H1 (cell line): Measurements from ENCODE around the gene CRTC2. TPM values are rescaled to one million over a fixed set of nuclear protein-coding genes. Genes with fewer than 3 reads are reported as not detected.

Experiments used
- CTCF ChIA-PET: fragments of 300-600 bp; sonication (Branson Sonifier 250); formaldehyde crosslinking; loops from one replicate; lab custom pipeline; 2021; ENCODE audit not compliant: partially characterized antibody; lab: Charles Lee
- POLR2A ChIA-PET: fragments of 300-600 bp; sonication (Branson Sonifier 250); formaldehyde crosslinking; loops from one replicate; lab custom pipeline; 2021; ENCODE audit warnings: inconsistent platforms; ENCODE audit not compliant: partially characterized antibody; lab: Charles Lee
- DNase-seq, 2 experiments: peaks; one replicate each; pipeline versions ENCODE4 v3.0.0 to v3.0.0-alpha.2; 2010 to 2022; ENCODE audit warnings: low spot score in 2 of 2, low read depth in 1 of 2, mixed read lengths in 1 of 2
- FAIRE-seq: peaks from 2 replicates; lab custom pipeline; 2011; peaks lifted over from hg19 to GRCh38; lab: Jason Lieb, UNC
- H2AFZ ChIP-seq: 2 replicates; pipeline ENCODE4 v1.8.1; 2012; ENCODE audit warnings: low read length, inconsistent platforms
- H2AK5ac ChIP-seq: 2 replicates; pipeline ENCODE4 v1.6.1; 2013; ENCODE audit warnings: low read depth, low read length
- H2BK120ac ChIP-seq: replicated peaks from 2 replicates; pipeline ENCODE3; 2013; ENCODE audit warnings: low read depth, low read length, inconsistent platforms
- H2BK12ac ChIP-seq: 2 replicates; pipeline ENCODE4 v1.6.1; 2013; ENCODE audit warnings: low read depth, low read length
- H2BK15ac ChIP-seq: 2 replicates; pipeline ENCODE4 v1.6.1; 2013; ENCODE audit warnings: low read length
- H2BK20ac ChIP-seq: 2 replicates; pipeline ENCODE4 v1.6.1; 2013; ENCODE audit warnings: low read length
- H2BK5ac ChIP-seq: 2 replicates; pipeline ENCODE4 v1.6.1; 2013; ENCODE audit warnings: low read depth, low read length
- H3K14ac ChIP-seq: 2 replicates; pipeline ENCODE4 v1.6.1; 2013; ENCODE audit warnings: inconsistent platforms; ENCODE audit not compliant: insufficient read length
- H3K18ac ChIP-seq: 2 replicates; pipeline ENCODE4 v1.6.1; 2013; ENCODE audit warnings: low read length; ENCODE audit errors: extremely low read depth
- H3K23ac ChIP-seq: 2 replicates; pipeline ENCODE4 v1.6.1; 2013; ENCODE audit warnings: inconsistent platforms; ENCODE audit not compliant: insufficient read length
- H3K23me2 ChIP-seq: 2 replicates; pipeline ENCODE4 v1.6.1; 2013; ENCODE audit warnings: low read depth, low read length
- H3K27ac ChIP-seq: 2 replicates; pipeline ENCODE4 v1.6.1; 2011; ENCODE audit warnings: low read depth, low read length, inconsistent platforms
- H3K27me3 ChIP-seq, 4 experiments: replicated peaks in 1 of 4; 1 replicate in 1 of 4; 2 replicates in 3 of 4; pipeline versions ENCODE4 v1.6.1 to v1.8.1; 2011 to 2013; ENCODE audit warnings: low read length in 3 of 4, mild to moderate bottlenecking in 3 of 4, inconsistent platforms in 2 of 4, mixed read lengths in 2 of 4, moderate library complexity in 1 of 4; ENCODE audit not compliant: control insufficient read depth in 3 of 4, insufficient read depth in 3 of 4; ENCODE audit errors: extremely low read depth in 1 of 4
- H3K36me3 ChIP-seq, 4 experiments: 2 replicates each; pipeline versions ENCODE4 v1.6.1 to v1.8.1; 2011 to 2013; ENCODE audit warnings: mild to moderate bottlenecking in 4 of 4, low read length in 3 of 4, moderate library complexity in 2 of 4, control low read depth in 1 of 4, inconsistent platforms in 1 of 4; ENCODE audit not compliant: insufficient read depth in 4 of 4, control insufficient read depth in 2 of 4
- H3K4ac ChIP-seq: replicated peaks from 2 replicates; pipeline ENCODE3; 2013; ENCODE audit warnings: low read length, low read depth, mixed read lengths, inconsistent platforms; ENCODE audit not compliant: insufficient read length
- H3K4me1 ChIP-seq, 4 experiments: replicated peaks in 1 of 4; 1 replicate in 1 of 4; 2 replicates in 3 of 4; pipeline versions ENCODE4 v1.6.1 to v1.8.1; 2011 to 2013; ENCODE audit warnings: low read length in 3 of 4, inconsistent platforms in 2 of 4, mixed read lengths in 1 of 4; ENCODE audit not compliant: insufficient read depth in 4 of 4, control insufficient read depth in 3 of 4
- H3K4me2 ChIP-seq, 2 experiments: 2 replicates each; pipeline versions ENCODE4 v1.6.1 to v1.8.1; 2011 to 2013; ENCODE audit warnings: low read depth in 2 of 2, low read length in 2 of 2, control low read depth in 1 of 2, inconsistent platforms in 1 of 2, mild to moderate bottlenecking in 1 of 2; ENCODE audit not compliant: insufficient read depth in 1 of 2
- H3K4me3 ChIP-seq, 4 experiments: fragments of 200-600, 300-600 bp in 1 of 4; sonication (generic), shearing (Covaris generic), sonication (Bioruptor Twin) in 1 of 4; 2 replicates each; pipeline versions ENCODE4 v1.5.1 to v1.8.1; 2011 to 2016; ENCODE audit warnings: low read length in 4 of 4, low read depth in 3 of 4, control low read depth in 2 of 4, inconsistent platforms in 2 of 4, mild to moderate bottlenecking in 2 of 4, mixed read lengths in 1 of 4, moderate library complexity in 1 of 4; ENCODE audit not compliant: insufficient read depth in 2 of 4; ENCODE audit errors: extremely low read depth in 1 of 4
- H3K56ac ChIP-seq: replicated peaks from 2 replicates; pipeline ENCODE3; 2013; ENCODE audit warnings: low read depth, mild to moderate bottlenecking, mixed read lengths, low read length, inconsistent platforms; ENCODE audit not compliant: insufficient read length
- H3K79me1 ChIP-seq: 2 replicates; pipeline ENCODE4 v1.6.1; 2013; ENCODE audit warnings: low read depth, low read length, control low read depth
- H3K79me2 ChIP-seq, 2 experiments: 2 replicates each; pipeline versions ENCODE4 v1.6.1 to v1.8.1; 2012 to 2013; ENCODE audit warnings: low read length in 2 of 2, mild to moderate bottlenecking in 2 of 2, inconsistent platforms in 1 of 2; ENCODE audit not compliant: insufficient read depth in 2 of 2, control insufficient read depth in 1 of 2
- H3K9ac ChIP-seq, 4 experiments: replicated peaks in 1 of 4; 1 replicate in 1 of 4; 2 replicates in 3 of 4; pipeline versions ENCODE4 v1.6.1 to v1.8.1; 2011 to 2013; ENCODE audit warnings: low read depth in 3 of 4, low read length in 3 of 4, control low read depth in 2 of 4, mild to moderate bottlenecking in 2 of 4, moderate library complexity in 2 of 4, inconsistent platforms in 1 of 4; ENCODE audit errors: extremely low read depth in 1 of 4
- H3K9me3 ChIP-seq, 2 experiments: 2 replicates each; pipeline versions ENCODE4 v1.6.1 to v1.8.1; 2012 to 2013; ENCODE audit warnings: mild to moderate bottlenecking in 2 of 2, moderate library complexity in 2 of 2, control low read depth in 1 of 2, inconsistent platforms in 1 of 2, low read depth in 1 of 2, low read length in 1 of 2, mixed read lengths in 1 of 2; ENCODE audit not compliant: insufficient read depth in 2 of 2
- H4K20me1 ChIP-seq, 2 experiments: replicated peaks in 1 of 2; 2 replicates each; pipeline versions ENCODE3 to v1.8.1; 2011 to 2013; ENCODE audit warnings: inconsistent platforms in 2 of 2, low read length in 2 of 2, mild to moderate bottlenecking in 1 of 2; ENCODE audit not compliant: insufficient read depth in 2 of 2, control insufficient read depth in 1 of 2
- H4K5ac ChIP-seq: 2 replicates; pipeline ENCODE4 v1.6.1; 2013; ENCODE audit warnings: low read length, low read depth, mixed read lengths, inconsistent platforms; ENCODE audit not compliant: insufficient read length
- H4K8ac ChIP-seq: 2 replicates; pipeline ENCODE4 v1.8.0; 2013; ENCODE audit warnings: mild to moderate bottlenecking, moderate library complexity, low read length, inconsistent platforms; ENCODE audit not compliant: insufficient read depth; ENCODE audit errors: extremely low read depth
- H4K91ac ChIP-seq: replicated peaks from 2 replicates; pipeline ENCODE3; 2013; ENCODE audit warnings: low read length, mixed read lengths, inconsistent platforms; ENCODE audit not compliant: insufficient read length
- ASH2L ChIP-seq: fragments of 200-600, 300-600 bp; sonication (generic); IDR thresholded peaks from one replicate; pipeline ENCODE4 v1.7.1; 2017; ENCODE audit warnings: low read length
- CBX5 ChIP-seq: fragments of 300-800, 300-1000 bp; sonication (generic); IDR thresholded peaks from 2 replicates; pipeline ENCODE4 v1.7.1; 2016; ENCODE audit warnings: antibody characterized with exemption, low read length, low read depth
- CHD2 ChIP-seq: IDR thresholded peaks from 2 replicates; pipeline ENCODE4 v1.6.1; 2012; ENCODE audit warnings: low read length, improper control_type of control experiment
- PHF8 ChIP-seq: fragments of 200-600 bp; sonication (generic); conservative IDR thresholded peaks from 2 replicates; pipeline ENCODE4 v1.7.1; 2012; ENCODE audit warnings: low read depth, mild to moderate bottlenecking, inconsistent platforms, low read length, moderate library complexity
- RBBP5 ChIP-seq: IDR thresholded peaks from 2 replicates; pipeline ENCODE4 v1.7.1; 2012; ENCODE audit warnings: low read depth, mild to moderate bottlenecking, inconsistent platforms, low read length, moderate library complexity, borderline replicate concordance
- SP2 ChIP-seq: IDR thresholded peaks from 2 replicates; pipeline ENCODE4 v1.6.1; 2012; ENCODE audit warnings: mild to moderate bottlenecking, low read length, inconsistent platforms
- TAF1 ChIP-seq: IDR thresholded peaks from 2 replicates; pipeline ENCODE4 v1.6.1; 2011; ENCODE audit warnings: mild to moderate bottlenecking, low read depth, low read length
- ZNF274 ChIP-seq: IDR thresholded peaks from 2 replicates; pipeline ENCODE4 v1.7.0; 2012; ENCODE audit warnings: low read length, borderline replicate concordance; ENCODE audit errors: extremely low read depth
- WGBS, 2 experiments: shearing (Covaris generic) in 1 of 2; methylation state at CpG; one replicate each; pipeline versions ENCODE4 v1.1.6 to v1.1.7; 2013 to 2015; ENCODE audit warnings: low lambda C conversion rate in 2 of 2, mixed read lengths in 2 of 2, inconsistent platforms in 1 of 2, low coverage in 1 of 2, missing lambda C conversion rate in 1 of 2; ENCODE audit not compliant: insufficient replicate concordance in 2 of 2, insufficient coverage in 1 of 2, insufficient read length in 1 of 2; ENCODE audit errors: extremely low coverage in 1 of 2, missing lambda C conversion rate in 1 of 2; 5-methylcytosine and 5-hydroxymethylcytosine counted together
- polyA plus RNA-seq, 7 experiments: library from polyadenylated mRNA; depleted of rRNA in 3 of 7; stranded (reverse) in 5 of 7; unstranded in 2 of 7; fragments of >200 nt in 5 of 7; fragments of 200-250 nt in 2 of 7; gene quantifications; 1 replicate in 5 of 7; 2 replicates in 1 of 7; 4 replicates in 1 of 7; pipeline versions ENCODE4 v1.2.1 to v1.2.3, GENCODE V29; 2011 to 2013; ENCODE audit warnings: missing spikeins in 2 of 7, mixed read lengths in 2 of 7
- total RNA-seq: library from RNA; stranded (reverse); fragmentation: NEBNext Ultra II Directional; extraction: Animal tissue kit (Norgen Biotek cat#: 25700); gene quantifications from 2 replicates; pipeline ENCODE4 v1.2.1, GENCODE V29; 2021

Gene CRTC2
- total and polyA plus RNA-seq, 2 of the 8 experiments (the other 6 are each of a cell fraction or from before 2014, with no cell fraction given), result 28.6 to 34.3 TPM

GRCh38 chr1:153906396-153906795 is 52.0 kb downstream of the CRTC2 start:
- Histone ChIP-seq H2BK15ac (no peak overlapping the region), H3K23me2 (no peaks in the 10 kb centered on the region), H4K5ac (no peak overlapping the region), H4K20me1 (peaks cover 1 to 6% of the 10 kb centered on the region in 2 experiments), H3K4me2 (no peak overlapping the region), H3K18ac (no peak overlapping the region), H3K79me2 (peaks cover 0 to 94% of the 10 kb centered on the region in 2 experiments; a peak in 2 of 4 replicates), H2BK12ac (no peak overlapping the region), H3K4ac (no peak overlapping the region), H2BK120ac (no peak overlapping the region), H3K36me3 (peaks cover 0 to 6% (median 0%) of the 10 kb centered on the region in 4 experiments; a peak in 1 of 8 replicates), H3K14ac (no peak overlapping the region), H3K23ac (no peak overlapping the region), H3K9ac (no peak overlapping the region), H2BK5ac (no peak overlapping the region), H2AFZ (no peak overlapping the region), H4K8ac (no peak overlapping the region), H3K27ac (no peak overlapping the region), H3K79me1 (no peaks in the 10 kb centered on the region; the same call in 1 of the 2 replicates), H3K4me3 (no peak overlapping the region), H3K4me1 (no peaks in the 10 kb centered on the region), H4K91ac (no peak overlapping the region), H3K56ac (no peak overlapping the region), H2BK20ac (no peak overlapping the region), H2AK5ac (no peak overlapping the region), H3K27me3 (no peaks in the 10 kb centered on the region), H3K9me3 (no peaks in the 10 kb centered on the region)
- CTCF ChIA-PET, result no interaction called here
- 100% methylated on average over 1 of the region's 1 CpG; no CpG with 5 or more reads in 1 of the 2 experiments for WGBS, 2 experiments
- DNase-seq (no peak), FAIRE-seq (no peak)
- POLR2A ChIA-PET, result no interaction called here
- no peak for TF ChIP-seq PHF8
- no peak for TF ChIP-seq RBBP5
- no peak for TF ChIP-seq TAF1
- no peak for TF ChIP-seq CBX5
- no peak for TF ChIP-seq ZNF274
- TF ChIP-seq ASH2L, result no peak
- no peak for TF ChIP-seq SP2
- TF ChIP-seq CHD2, result no peak
